Measurements from ENCODE around the gene CCDC198.

CCDC198 gene

GRCh38 chr14:57487771-57488170 is 5.9 kb downstream of the CCDC198 start:
- TF ChIP-seq GATA2 (IDR thresholded peaks at IDR 0.05; ENCODE audit: low read depth, low read length), result no peak
- no peak for TF ChIP-seq GATA3 (IDR thresholded peaks at IDR 0.05; ENCODE audit: low read depth, low read length)

DNA sequence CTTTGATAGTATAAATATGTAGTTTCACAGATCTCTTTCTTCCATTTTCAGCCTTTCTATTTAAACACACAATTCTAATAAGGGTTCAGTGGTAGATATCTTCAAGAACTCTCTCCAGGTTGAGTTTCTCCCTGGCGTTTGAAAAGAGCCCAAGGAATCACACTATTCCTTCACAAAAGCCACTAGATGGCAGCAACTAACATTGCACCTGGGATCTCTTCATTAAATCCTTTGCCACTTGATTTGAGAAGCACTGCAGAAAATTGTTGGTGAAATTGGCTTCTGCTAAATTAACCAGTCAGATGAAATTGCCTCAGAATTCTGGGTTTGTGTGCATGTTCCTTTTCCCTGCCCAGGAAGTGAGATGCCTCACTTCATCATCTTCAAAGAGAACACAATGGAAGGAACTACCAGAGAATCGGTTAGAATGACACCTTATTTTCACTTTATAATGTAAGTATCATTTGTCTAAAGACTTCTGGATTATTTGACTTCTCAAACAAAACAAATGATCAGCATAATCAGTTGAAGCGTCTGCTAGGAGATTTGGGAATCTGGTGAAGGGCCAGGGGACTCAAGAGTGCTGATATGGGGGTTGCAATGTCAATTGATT is 6.8 kb downstream of the CCDC198 start:
- TF ChIP-seq GATA2 (IDR thresholded peaks at IDR 0.05; ENCODE audit: low read depth, low read length), result no peak
- no peak for TF ChIP-seq GATA3 (IDR thresholded peaks at IDR 0.05; ENCODE audit: low read depth, low read length)

GRCh38 chr14:57485635-57486034 is 8.0 kb downstream of the CCDC198 start:
- TF ChIP-seq GATA2 (IDR thresholded peaks at IDR 0.05; ENCODE audit: low read depth, low read length), result no peak
- TF ChIP-seq GATA3 (IDR thresholded peaks at IDR 0.05; ENCODE audit: low read depth, low read length), result no peak

- TF ChIP-seq GATA3 (IDR thresholded peaks at IDR 0.05; ENCODE audit: low read depth, low read length) (no peak), GATA2 (IDR thresholded peaks at IDR 0.05; ENCODE audit: low read depth, low read length) (no peak)
Measured at GRCh38 chr14:57482120-57482519, 11.5 kb downstream of the CCDC198 start.

- TF ChIP-seq GATA2 (IDR thresholded peaks at IDR 0.05; ENCODE audit: low read depth, low read length) (no peak), GATA3 (IDR thresholded peaks at IDR 0.05; ENCODE audit: low read depth, low read length) (no peak)
Measured at GRCh38 chr14:57480051-57480450, 13.6 kb downstream of the CCDC198 start.

DNA sequence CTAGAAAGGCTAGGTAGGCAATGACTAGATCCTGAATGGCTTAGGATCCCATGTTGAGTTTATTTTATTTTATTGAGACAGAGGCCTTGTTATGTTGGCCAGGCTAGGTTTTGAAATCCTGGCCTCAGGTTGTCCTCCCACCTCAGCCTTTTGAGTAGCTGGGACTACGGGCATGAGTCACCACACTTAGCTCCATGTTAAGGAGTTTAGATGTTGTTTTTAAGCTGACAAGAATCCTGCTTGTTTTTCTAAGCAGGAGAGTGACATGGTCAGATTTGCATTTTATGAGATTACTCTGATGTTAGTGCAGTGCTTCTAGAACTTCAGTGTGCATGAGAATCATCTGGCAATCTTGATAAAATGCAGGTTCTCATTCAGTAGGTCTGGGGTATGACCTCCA is 14.5 kb downstream of the CCDC198 start:
- TF ChIP-seq GATA2 (IDR thresholded peaks at IDR 0.05; ENCODE audit: low read depth, low read length), result no peak
- TF ChIP-seq GATA3 (IDR thresholded peaks at IDR 0.05; ENCODE audit: low read depth, low read length), result no peak

DNA sequence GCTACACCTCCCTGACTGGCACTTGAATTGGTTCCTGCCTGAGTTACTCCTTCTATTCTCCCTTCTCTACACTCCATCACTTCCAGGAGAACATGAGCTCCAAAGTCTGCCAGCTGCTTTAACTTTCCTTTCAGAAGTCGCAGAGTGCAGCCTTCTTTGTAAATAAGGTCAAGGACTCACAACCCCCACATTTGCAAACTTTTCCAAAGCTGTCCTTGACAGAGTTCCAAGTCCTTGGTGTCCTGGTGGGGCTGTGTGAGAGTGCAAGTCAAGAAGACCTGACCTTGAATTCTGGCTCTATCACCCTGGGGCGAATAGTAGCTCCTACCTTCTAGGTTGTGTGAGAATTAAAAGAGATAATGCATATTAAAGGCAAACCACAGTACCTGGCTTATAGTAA is 15.6 kb downstream of the CCDC198 start:
- TF ChIP-seq GATA2 (IDR thresholded peaks at IDR 0.05; ENCODE audit: low read depth, low read length) (no peak), GATA3 (IDR thresholded peaks at IDR 0.05; ENCODE audit: low read depth, low read length) (no peak)

- TF ChIP-seq GATA2 (IDR thresholded peaks at IDR 0.05; ENCODE audit: low read depth, low read length) (no peak), GATA3 (IDR thresholded peaks at IDR 0.05; ENCODE audit: low read depth, low read length) (no peak)
Measured at GRCh38 chr14:57470909-57471308, 22.7 kb downstream of the CCDC198 start.

DNA sequence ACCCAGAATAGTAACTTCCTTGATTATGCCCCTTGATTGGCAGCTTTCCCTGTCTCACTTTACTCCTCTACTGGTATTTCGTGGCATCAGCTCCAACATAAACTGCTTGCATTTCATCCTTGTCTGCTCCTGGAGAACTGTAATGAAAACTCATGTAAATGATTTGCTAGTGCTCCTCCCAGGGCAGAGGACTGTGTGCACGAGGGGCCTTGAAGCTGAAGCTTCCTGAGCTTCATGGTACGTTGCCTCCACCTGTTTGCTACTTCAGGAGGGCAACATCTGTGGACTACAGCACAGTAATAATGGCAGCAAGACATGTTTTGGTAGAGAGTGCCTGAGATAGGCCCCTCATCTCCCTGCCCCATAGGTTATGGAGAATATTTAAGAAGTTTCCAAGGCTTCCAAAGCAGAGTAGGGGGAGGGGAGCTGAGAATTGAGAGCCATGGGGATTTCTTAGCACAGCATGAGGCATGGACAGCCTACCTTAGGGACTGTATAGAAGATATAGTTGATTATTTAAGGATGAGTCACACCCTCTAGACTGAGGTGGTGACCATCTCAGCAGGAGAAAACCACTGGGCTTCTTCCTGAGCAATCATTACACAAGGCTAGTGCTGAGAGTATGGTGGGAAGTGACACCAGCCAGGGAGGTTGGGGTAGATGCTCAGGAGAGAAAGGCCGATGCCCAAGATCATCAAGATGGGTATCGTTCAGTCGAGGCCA is 29.5 kb downstream of the CCDC198 start:
- TF ChIP-seq GATA2 (IDR thresholded peaks at IDR 0.05; ENCODE audit: low read depth, low read length) (no peak), GATA3 (IDR thresholded peaks at IDR 0.05; ENCODE audit: low read depth, low read length) (no peak)

DNA sequence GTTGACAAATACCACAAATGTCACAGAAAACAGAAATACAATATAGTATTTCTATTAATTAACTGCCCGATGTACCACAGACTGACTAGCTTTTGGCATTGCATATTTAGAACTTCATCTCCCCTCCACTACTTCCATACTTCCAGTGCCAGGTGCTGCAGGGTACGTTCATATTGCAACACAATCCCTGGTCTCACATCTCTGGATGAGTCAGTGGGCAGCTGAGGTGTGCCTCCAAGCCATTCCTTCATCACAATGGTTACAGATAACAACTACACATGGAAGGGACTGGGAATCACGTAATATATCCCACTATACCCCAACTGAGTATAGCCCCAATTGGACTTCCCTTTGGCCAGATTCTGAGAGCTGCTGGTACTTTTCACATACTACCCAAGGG is 31.1 kb downstream of the CCDC198 start:
- TF ChIP-seq GATA3 (IDR thresholded peaks at IDR 0.05; ENCODE audit: low read depth, low read length) (no peak), GATA2 (IDR thresholded peaks at IDR 0.05; ENCODE audit: low read depth, low read length) (no peak)

- TF ChIP-seq GATA2 (IDR thresholded peaks at IDR 0.05; ENCODE audit: low read depth, low read length), result no peak
- TF ChIP-seq GATA3 (IDR thresholded peaks at IDR 0.05; ENCODE audit: low read depth, low read length), result no peak
Measured at GRCh38 chr14:57461777-57462320, 31.8 kb downstream of the CCDC198 start.

DNA sequence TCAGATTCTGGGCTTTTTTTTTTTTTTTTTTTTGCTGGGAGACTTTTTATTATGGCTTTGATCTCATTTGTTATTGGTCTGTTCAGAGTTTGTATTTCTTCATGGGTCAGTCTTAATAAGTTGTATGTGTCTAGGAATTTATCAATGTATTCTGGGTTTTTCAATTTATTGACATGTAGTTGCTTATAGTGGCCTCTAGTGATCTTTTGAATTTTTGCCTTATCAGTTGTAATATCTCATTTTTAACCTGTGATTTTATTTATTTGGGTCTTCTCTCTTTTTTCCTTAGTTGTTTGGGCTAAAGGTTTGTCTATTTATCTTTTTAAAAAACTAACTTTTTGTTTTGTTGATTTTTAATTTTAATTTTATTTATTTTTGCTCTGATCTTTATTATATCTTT is 57.7 kb downstream of the CCDC198 start:
- TF ChIP-seq GATA3 (IDR thresholded peaks at IDR 0.05; ENCODE audit: low read depth, low read length), result no peak
- no peak for TF ChIP-seq GATA2 (IDR thresholded peaks at IDR 0.05; ENCODE audit: low read depth, low read length)

GRCh38 chr14:57420986-57421385 is 72.7 kb downstream of the CCDC198 start:
- TF ChIP-seq GATA2 (IDR thresholded peaks at IDR 0.05; ENCODE audit: low read depth, low read length) (no peak), GATA3 (IDR thresholded peaks at IDR 0.05; ENCODE audit: low read depth, low read length) (no peak)

DNA sequence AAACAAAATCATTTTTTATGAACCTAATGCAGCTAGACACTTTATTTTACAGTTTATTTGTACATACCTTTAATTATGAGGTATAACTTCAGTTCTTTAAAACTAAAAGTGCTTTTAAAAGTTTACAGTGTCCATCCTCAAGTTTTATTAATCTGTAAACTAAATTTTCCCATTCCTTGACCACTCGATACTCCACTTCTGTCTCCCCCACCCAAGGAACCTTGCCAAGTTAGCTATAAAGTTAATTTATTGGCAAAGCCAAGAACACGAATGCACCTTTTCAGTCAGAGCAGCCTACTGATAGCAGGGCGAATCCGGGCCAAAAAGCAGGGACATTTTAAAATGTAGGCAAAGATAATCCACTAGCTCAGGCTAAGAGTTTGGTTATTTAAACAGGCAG is 73.6 kb downstream of the CCDC198 start:
- TF ChIP-seq GATA3 (IDR thresholded peaks at IDR 0.05; ENCODE audit: low read depth, low read length) (no peak), GATA2 (IDR thresholded peaks at IDR 0.05; ENCODE audit: low read depth, low read length) (no peak)

Measured in SH-SY5Y (cell line).